CD1c-positive myeloid dendritic cell (primary cell): Measurements from ENCODE around the gene FOXF2.

Experiments
- DNase-seq: peaks from one replicate; pipeline ENCODE4 v3.0.0-alpha.2; 2016; ENCODE audit errors: extremely low spot score

FOXF2 gene

DNA sequence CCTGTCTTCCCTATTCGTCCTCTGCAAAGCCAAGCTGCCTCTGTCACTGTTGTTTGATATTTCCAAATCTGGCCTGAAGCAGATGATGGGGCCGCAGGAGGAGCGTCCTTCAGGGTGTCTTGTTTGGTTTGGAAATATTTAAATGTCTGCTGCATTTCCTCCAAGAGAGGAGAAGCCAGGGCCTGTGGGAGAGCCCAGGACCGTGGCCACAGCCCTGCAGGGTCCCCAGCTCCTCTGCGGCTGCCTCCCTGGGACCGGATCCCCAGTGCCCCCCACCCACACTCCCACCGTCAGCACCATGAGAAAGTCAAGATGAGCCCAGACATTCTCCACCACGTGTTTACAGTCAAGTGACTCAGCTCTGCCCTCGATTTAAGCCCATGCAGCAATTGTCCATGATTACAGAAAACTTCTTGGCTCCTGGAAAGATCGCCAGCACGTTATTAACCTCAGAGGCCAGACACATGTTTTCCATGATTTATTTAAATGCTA is 18.2 kb downstream of the FOXF2 start:
- no peak for DNase-seq

DNA sequence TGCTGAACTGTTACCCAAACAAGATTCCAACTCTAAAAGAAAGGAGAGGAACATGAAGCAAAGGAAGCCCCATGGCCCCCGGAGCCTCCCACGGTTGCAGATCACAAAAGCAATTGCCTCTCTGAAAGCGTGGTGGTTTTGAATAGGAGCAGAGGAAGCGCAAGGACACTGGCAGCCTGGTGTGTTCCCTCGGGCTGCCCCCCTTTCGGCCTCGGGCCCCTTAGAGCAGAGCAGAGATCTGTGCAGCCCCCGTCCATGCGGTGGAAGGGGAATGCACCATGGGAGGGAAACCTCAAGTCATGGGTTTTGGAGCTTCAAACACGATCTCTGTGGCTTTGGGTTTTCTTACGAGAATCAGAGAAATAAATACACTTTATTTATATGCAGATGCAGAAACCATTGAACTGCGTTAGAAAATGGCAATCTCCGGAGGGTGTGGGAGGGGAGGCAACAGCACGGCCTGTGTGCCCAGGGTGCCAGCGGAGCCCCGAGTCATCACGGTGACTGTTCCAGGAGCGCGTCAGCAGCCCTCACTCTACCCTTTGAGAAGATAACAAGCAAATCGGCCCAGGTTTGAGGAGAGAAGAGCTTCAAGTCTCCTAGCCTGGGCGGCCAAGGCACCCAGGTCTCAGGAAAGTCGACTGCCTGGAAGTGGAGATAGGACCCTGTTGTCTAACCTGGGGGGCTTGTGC is 20.5 kb downstream of the FOXF2 start:
- DNase-seq, result no peak

DNA sequence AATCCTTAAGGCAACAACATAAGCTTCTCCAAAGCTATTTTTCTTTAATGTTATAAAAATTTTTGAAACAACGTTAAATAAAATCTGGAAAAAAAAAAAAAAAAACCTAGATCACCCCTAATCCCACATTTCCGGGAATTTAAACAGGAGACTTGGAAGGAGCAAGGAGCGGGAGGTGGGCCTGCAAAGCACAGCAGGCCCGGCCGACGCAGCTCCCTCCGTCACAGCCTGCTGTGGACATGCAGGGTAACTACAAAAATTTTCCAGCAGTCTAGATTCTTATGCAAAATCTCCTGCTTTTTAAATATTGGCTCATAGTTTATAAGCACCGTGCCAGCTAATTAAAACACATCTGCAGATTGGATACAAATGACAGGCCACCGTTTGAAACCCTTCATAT is 23.5 kb downstream of the FOXF2 start:
- DNase-seq, result no peak

- no peak for DNase-seq
Observed at GRCh38 chr6:1415416-1416063, 26.2 kb downstream of the FOXF2 start.

DNA sequence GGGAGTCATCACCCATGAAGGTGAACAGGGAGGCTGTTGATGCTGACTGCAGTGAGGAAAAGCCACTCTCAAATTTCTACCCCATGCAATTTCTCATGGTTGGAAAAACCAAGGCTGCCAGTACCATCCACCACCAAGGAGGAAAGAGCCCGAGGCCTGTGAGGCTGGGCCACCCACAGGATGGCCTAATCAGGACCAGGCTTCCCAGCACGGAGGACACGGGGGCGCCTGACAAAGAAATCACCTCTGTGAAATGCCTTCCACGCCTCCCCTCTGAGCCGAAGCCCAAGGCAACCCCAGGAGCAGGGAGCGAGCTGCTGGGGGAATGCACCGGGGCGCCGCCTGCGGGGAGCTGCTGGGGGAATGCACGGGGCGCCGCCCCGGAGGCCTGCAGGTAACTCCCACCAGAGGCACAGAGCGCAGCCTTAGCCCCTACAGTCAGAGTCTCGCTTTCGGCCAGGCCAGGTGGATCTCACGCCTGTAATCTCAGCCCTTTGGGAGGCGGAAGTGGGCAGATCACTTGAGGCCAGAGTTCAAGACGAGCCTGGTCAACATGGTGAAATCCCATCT is 26.9 kb downstream of the FOXF2 start:
- no peak for DNase-seq

DNA sequence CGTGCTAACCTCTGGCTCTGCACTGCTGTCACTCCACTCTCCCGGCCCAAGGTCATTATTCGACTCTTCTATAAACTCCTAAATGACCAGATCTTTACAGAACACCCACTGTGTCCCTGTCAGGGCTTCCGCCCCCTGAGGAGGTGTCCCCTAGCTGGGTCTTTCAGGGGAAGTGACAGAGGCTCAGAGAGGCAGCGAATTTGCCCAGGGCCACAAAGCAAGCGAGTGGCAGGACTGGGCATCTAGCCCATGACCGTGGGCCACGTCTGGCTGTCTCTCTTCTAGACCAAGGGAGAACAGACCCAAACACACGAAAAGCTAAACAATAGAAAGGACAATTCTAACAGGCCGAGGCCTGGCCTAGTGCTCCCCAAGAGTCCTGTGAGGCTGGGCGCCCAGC is 27.4 kb downstream of the FOXF2 start:
- DNase-seq, result no peak

DNA sequence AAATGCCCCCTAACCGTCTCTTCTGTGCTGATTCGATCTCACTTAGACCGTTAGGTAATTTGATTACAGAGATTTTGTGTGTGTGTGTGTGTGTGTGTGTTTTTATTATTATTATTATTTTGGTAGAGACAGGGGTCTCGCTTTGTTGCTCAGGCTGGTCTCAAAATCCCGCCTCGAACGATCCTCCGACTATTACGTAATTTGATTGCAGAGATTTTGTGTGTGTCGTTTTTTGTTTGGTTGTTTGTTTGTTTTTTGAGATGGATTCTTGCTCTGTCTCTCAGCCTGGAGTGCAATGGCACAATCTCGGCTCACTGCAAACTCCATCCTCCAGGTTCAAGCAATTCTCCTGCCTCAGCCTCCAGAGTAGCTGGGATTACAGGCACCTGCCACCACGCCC is 28.3 kb downstream of the FOXF2 start:
- no peak for DNase-seq

GRCh38 chr6:1418471-1419191 is 29.3 kb downstream of the FOXF2 start:
- no peak for DNase-seq

GRCh38 chr6:1420382-1420781 is 31.0 kb downstream of the FOXF2 start:
- no peak for DNase-seq

DNA sequence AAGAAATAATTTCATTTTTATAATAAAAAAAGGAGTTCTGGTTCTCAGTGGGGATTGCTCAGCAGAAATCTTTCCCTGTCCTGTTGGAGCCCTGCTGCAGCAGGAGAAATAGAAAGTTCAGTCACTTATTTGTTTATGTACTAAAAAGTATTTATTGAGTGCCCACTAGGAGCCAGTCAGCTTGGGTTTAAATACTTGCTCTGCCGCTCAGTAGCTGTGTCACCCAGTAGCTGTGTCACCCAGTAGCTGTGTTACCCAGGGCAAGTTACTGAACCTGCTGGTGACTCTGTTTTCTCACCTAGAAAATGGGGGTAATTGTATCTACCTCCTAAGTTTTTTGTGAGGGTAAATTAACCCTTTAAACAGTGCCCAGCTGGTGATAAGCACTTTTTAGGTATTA is 32.9 kb downstream of the FOXF2 start:
- DNase-seq, result no peak

DNA sequence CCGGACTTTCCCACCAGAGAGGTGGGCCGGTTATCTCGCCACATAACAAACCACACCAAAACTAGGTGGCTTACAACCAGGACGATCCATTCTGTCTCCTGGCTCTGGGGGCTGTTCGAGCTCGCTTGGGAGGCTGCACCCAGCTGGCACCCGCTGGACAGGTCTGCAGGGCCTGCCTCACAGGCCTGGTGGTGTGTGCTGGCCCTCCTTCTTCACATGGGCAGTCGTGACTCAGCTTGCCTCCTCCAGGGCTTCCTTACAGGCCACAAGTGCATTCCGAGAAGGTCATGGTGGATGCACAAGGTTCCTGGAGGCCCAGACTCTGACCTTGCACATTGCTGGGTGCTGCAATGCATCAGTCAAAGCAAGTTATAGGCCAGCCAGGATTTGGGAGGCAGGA is 34.2 kb downstream of the FOXF2 start:
- DNase-seq, result no peak

- peak; percentile 28 for DNase-seq
Observed at GRCh38 chr6:1424306-1424927, 35.0 kb downstream of the FOXF2 start.

DNA sequence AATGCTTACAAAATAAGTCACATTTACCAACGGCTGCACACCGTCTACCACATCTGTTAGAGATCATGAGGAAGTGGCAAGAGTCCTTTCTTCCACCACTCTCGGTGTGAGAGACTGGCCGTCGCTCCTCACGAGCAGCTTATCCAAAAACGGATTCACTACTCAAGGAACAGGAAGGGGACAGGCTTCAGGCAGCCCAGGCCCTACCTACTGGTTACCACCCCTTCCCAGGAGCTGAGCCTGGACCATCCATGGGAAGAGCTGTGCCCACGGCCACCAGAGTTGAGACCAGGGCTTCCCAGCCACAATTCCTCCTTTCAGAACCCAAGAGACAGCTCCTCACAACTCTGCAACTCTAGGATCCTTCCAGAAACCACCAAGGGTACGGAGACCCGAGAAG is 37.0 kb downstream of the FOXF2 start:
- no peak for DNase-seq

DNA sequence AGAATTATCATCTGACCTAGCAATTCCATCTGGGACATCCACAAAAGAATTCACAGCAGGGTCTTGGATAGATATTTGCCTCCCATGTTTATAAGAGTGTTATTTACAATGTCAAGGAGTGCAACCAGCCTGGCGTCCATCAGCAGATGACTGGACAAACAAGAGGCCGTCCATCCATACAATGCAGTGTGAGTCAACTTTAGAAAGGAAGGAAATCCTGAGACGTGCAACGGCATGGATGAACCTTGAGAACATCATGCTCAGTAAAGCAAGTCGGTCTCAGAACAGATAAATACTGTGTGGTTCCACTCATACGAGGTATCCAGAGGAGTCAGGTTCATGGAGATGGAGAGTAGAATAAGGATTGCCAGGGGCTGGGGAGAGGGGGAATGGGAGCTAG is 46.4 kb downstream of the FOXF2 start:
- no peak for DNase-seq

DNA sequence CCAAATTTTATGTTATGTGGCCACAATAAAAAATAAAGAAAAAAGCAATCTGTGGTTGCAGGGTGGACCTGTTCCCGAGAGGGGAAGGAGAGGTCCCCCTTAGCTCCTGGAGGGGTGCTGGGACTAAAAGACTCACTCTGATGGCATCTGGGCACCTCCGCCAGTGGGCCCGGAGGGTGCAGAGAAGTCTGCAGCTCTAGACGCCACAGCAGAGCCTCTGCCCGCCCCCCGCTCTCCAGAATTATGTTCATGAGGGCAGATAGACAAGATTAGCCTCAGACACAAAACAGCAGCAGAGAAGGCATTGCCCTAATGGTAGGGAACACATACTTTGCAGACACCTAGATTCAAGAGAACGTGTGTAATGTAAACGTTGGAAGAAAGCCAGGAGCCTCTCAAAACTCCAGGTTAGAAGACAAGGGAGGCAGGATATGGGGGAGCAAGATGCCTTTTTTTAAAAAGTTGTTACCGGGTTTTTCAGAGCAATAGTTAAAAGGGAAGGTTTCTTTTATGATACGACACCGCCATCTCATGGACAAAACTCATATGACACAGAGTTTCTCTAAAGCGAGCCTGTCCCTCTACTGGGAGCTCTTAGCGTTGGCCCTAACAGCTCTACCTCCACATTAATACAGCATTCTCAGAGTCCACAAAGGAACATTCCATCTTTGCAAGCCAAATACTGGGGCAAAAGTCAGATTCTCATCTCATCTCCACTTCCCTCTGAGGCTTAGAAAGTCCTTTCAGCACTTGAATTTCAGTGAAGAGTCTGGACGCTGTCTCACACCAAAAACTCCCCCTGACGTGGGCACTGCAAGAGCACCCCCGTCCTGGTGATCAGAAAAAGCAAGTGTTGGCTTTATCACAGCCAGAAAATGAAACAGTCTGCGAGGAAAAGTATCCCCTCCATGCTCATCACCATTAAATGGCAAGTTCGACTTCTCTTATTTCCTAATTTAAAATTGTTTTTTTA is 47.2 kb downstream of the FOXF2 start:
- peak; percentile 66 for DNase-seq

DNA sequence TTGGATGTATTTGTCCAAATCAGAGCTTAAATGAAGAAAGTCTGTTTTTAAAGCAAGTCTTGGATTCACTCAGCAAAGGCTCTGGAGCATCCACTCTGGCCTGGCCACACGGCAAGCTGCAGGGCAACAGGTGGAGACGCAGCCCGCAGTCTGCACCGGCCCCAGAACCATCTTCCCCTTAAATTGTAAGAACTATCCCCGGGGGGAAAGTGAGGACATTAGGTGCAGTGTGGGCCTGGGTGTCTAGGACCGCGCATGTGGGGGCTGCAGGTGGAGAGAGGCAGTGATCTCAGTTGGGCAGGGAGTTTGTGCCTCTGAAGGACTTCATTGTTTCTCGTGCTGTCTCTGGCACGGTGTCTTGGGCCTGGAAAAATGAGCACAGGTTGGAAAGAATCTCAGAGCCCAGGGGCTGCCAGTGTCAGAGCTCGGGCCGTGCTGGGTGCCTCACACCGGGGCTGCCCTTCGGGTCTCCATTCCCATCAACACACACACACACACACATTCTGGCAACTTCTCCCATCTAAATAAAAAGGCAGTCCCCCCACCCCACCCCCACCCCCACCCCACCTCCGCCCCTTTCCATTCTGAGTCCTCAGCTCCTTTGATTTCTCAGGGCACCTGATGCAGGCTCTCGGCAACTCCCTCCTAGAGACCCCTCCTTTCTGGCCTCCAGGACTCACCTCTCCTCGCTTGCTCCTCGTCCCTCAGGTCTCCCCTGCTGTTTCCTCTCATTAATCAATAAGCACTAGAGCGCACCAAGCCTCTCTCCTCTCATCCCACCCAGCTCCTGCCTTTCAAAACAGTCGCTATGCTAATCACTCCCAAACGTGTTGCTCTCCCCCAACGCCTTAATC is 48.4 kb downstream of the FOXF2 start:
- no peak for DNase-seq

DNA sequence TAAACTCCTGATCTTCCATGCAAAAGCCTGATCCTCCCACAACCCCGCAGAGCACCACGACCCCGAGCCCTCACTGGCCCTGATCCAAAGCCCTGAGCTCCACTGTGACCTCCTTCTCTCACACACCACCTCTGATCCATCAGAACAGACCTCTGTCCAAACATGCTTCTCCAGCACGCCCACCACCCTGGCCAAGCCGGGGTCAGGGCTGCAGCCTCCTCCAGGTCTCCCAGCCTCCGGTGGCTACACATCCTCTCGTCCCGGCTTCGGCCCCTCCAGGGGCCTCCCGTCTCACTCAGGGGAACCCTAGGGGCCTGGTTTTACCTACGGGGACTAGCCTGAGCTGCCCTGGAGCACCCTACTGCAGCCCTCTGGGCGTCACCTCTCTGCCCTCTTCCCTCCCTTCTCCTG is 49.1 kb downstream of the FOXF2 start:
- no peak for DNase-seq

GRCh38 chr6:1439349-1439748 is 50.0 kb downstream of the FOXF2 start:
- no peak for DNase-seq

DNA sequence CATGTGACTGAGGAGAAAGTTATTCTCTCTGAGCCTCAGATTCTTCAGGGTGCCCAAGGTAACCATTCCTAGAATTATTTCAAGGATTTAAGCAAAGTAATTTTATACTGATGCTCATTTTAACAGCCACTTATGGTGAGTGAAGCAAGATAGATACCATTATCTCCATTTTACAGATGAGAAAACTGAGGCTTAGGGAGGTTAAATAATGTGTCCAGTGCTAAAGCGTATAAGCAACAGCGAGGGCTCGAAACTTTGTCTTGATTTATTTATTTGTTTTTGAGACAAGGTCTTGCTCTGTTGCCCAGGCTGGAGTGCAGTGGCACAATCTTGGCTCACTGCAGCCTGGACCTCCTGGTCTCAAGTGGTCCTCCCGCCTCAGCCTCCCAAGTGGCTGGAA is 53.6 kb downstream of the FOXF2 start:
- DNase-seq, result no peak
